IMR-90 (cell line): ENCODE data around the gene AXIN1. TPM values are rescaled to one million over a fixed set of nuclear protein-coding genes. Genes with fewer than 3 reads are reported as not detected.

Experiments used
- ATAC-seq: fragments of 200-7000 bp; cut with Tn5 transposase; 2 replicates; pipeline ENCODE4 v1.9.1; 2020; ENCODE audit warnings: low read depth, mild to moderate bottlenecking, moderate library complexity
- BruUV-seq: library from RNA; stranded (reverse); fragments of 400-500 nt; replicated peaks from 2 replicates; lab custom pipeline; 2021; lab: Mats Ljungman, UMichigan
- CTCF ChIA-PET: fragments of 300-600 bp; formaldehyde crosslinking; extraction: SDS; loops from one replicate; lab custom pipeline; 2021; ENCODE audit warnings: antibody characterized with exemption; lab: Yijun Ruan, JAX
- POLR2A ChIA-PET: fragments of 300-600 bp; sonication (Branson Sonifier 250); formaldehyde crosslinking; loops from one replicate; lab custom pipeline; 2022; ENCODE audit warnings: antibody characterized with exemption; ENCODE audit not compliant: unreplicated experiment; lab: Charles Lee
- DNase-seq: peaks from one replicate; pipeline ENCODE4 v3.0.0; 2013
- H2AFZ ChIP-seq: replicated peaks from 2 replicates; pipeline ENCODE3; 2013; ENCODE audit warnings: low read length, mild to moderate bottlenecking; ENCODE audit not compliant: poor library complexity
- H2AK5ac ChIP-seq: 2 replicates; pipeline ENCODE4 v1.6.1; 2013; ENCODE audit warnings: low read depth, low read length, inconsistent platforms
- H2AK9ac ChIP-seq: replicated peaks from 2 replicates; pipeline ENCODE3; 2013; ENCODE audit warnings: mild to moderate bottlenecking, low read depth, low read length, moderate library complexity; ENCODE audit not compliant: poor library complexity
- H2BK120ac ChIP-seq: 2 replicates; pipeline ENCODE4 v1.6.1; 2013; ENCODE audit warnings: low read depth, low read length, inconsistent platforms
- H2BK15ac ChIP-seq: 3 replicates; pipeline ENCODE4 v1.6.1; 2013; ENCODE audit warnings: low read depth, low read length, inconsistent platforms
- H2BK20ac ChIP-seq: 2 replicates; pipeline ENCODE4 v1.6.1; 2013; ENCODE audit warnings: low read depth, mild to moderate bottlenecking, inconsistent platforms, low read length, moderate library complexity
- H2BK5ac ChIP-seq: 2 replicates; pipeline ENCODE4 v1.6.1; 2013; ENCODE audit warnings: mild to moderate bottlenecking, low read depth, low read length, inconsistent platforms; ENCODE audit not compliant: poor library complexity, severe bottlenecking
- H3K14ac ChIP-seq: replicated peaks from 2 replicates; pipeline ENCODE4 v1.6.1; 2013; ENCODE audit warnings: low read depth, low read length, inconsistent platforms
- H3K18ac ChIP-seq: 2 replicates; pipeline ENCODE4 v1.6.1; 2013; ENCODE audit warnings: low read depth, low read length, control low read depth
- H3K23ac ChIP-seq: 2 replicates; pipeline ENCODE4 v1.6.1; 2013; ENCODE audit warnings: low read depth, low read length, inconsistent platforms
- H3K27ac ChIP-seq: 2 replicates; pipeline ENCODE4 v1.5.1; 2013; ENCODE audit warnings: mild to moderate bottlenecking, control low read depth, low read length; ENCODE audit not compliant: insufficient read depth
- H3K27me3 ChIP-seq: 2 replicates; pipeline ENCODE4 v1.6.1; 2013; ENCODE audit warnings: low read length; ENCODE audit not compliant: control insufficient read depth, insufficient read depth
- H3K36me3 ChIP-seq: 2 replicates; pipeline ENCODE4 v1.6.1; 2013; ENCODE audit warnings: low read length, mixed read lengths; ENCODE audit not compliant: control insufficient read depth, insufficient read depth
- H3K4ac ChIP-seq: 2 replicates; pipeline ENCODE4 v1.6.1; 2013; ENCODE audit warnings: low read depth, low read length, inconsistent platforms
- H3K4me1 ChIP-seq: 2 replicates; pipeline ENCODE4 v1.6.1; 2013; ENCODE audit warnings: low read length, mixed read lengths; ENCODE audit not compliant: control insufficient read depth, insufficient read depth
- H3K4me2 ChIP-seq: 2 replicates; pipeline ENCODE4 v1.6.1; 2013; ENCODE audit warnings: low read depth, mild to moderate bottlenecking, control low read depth, low read length, moderate library complexity
- H3K4me3 ChIP-seq: 2 replicates; pipeline ENCODE4 v1.5.1; 2013; ENCODE audit warnings: low read depth, mild to moderate bottlenecking, control low read depth, low read length, moderate library complexity; ENCODE audit not compliant: insufficient read depth
- H3K56ac ChIP-seq: 2 replicates; pipeline ENCODE4 v1.6.1; 2013; ENCODE audit warnings: low read length, inconsistent platforms; ENCODE audit not compliant: insufficient read depth; ENCODE audit errors: extremely low read depth
- H3K79me1 ChIP-seq, 2 experiments: 2 replicates each; pipeline ENCODE4 v1.6.1; 2013; ENCODE audit warnings: low read length in 2 of 2, inconsistent platforms in 1 of 2, low read depth in 1 of 2
- H3K9ac ChIP-seq: 2 replicates; pipeline ENCODE4 v1.6.1; 2013; ENCODE audit warnings: low read depth, low read length, control low read depth
- H3K9me1 ChIP-seq: 2 replicates; pipeline ENCODE4 v1.6.1; 2013; ENCODE audit warnings: low read length, inconsistent platforms; ENCODE audit not compliant: insufficient read depth
- H3K9me3 ChIP-seq: 2 replicates; pipeline ENCODE4 v1.6.1; 2013; ENCODE audit warnings: low read length; ENCODE audit not compliant: control insufficient read depth, insufficient read depth
- H4K20me1 ChIP-seq: 2 replicates; pipeline ENCODE4 v1.6.1; 2013; ENCODE audit warnings: low read length, inconsistent platforms; ENCODE audit not compliant: insufficient read depth
- H4K5ac ChIP-seq: 2 replicates; pipeline ENCODE4 v1.6.1; 2013; ENCODE audit warnings: mild to moderate bottlenecking, low read depth, low read length, control low read depth
- H4K8ac ChIP-seq, 2 experiments: 2 replicates each; pipeline ENCODE4 v1.6.1; 2013; ENCODE audit warnings: low read depth in 2 of 2, low read length in 2 of 2, control low read depth in 1 of 2, inconsistent platforms in 1 of 2
- H4K91ac ChIP-seq: 2 replicates; pipeline ENCODE4 v1.6.1; 2013; ENCODE audit warnings: low read depth, low read length, inconsistent platforms; ENCODE audit not compliant: insufficient read depth
- BHLHE40 ChIP-seq: fragments of 150-350 bp; IDR thresholded peaks from 2 replicates; pipeline ENCODE4 v1.6.1; 2016; ENCODE audit warnings: mild to moderate bottlenecking, low read depth, low read length
- CEBPB ChIP-seq: IDR thresholded peaks from 2 replicates; pipeline ENCODE4 v1.6.1; 2012; ENCODE audit warnings: low read depth, low read length, improper control_type of control experiment
- CHD1 ChIP-seq: IDR thresholded peaks from 2 replicates; pipeline ENCODE4 v1.6.1; 2012; ENCODE audit warnings: low read depth, low read length, improper control_type of control experiment
- FOS ChIP-seq: fragments of 150-350 bp; IDR thresholded peaks from 2 replicates; pipeline ENCODE4 v1.6.1; 2016; ENCODE audit warnings: low read depth, low read length
- MAFK ChIP-seq: IDR thresholded peaks from 2 replicates; pipeline ENCODE4 v1.6.1; 2012; ENCODE audit warnings: low read depth, low read length, improper control_type of control experiment
- MAZ ChIP-seq: IDR thresholded peaks from 2 replicates; pipeline ENCODE4 v1.6.1; 2012; ENCODE audit warnings: low read depth, mild to moderate bottlenecking, low read length, improper control_type of control experiment, moderate library complexity, borderline replicate concordance
- MXI1 ChIP-seq: IDR thresholded peaks from 2 replicates; pipeline ENCODE4 v1.6.1; 2012; ENCODE audit warnings: low read depth, mild to moderate bottlenecking, low read length, moderate library complexity, borderline replicate concordance
- NFE2L2 ChIP-seq: fragments of 150-350 bp; IDR thresholded peaks from 2 replicates; pipeline ENCODE4 v1.6.1; 2016; ENCODE audit warnings: low read depth, mild to moderate bottlenecking, low read length
- POLR2A ChIP-seq: IDR thresholded peaks from 2 replicates; pipeline ENCODE4 v1.6.1; 2012; ENCODE audit warnings: mild to moderate bottlenecking, low read depth, low read length
- RAD21 ChIP-seq: IDR thresholded peaks from 2 replicates; pipeline ENCODE4 v1.6.1; 2012; ENCODE audit warnings: low read length, improper control_type of control experiment
- RCOR1 ChIP-seq: IDR thresholded peaks from 2 replicates; pipeline ENCODE4 v1.6.1; 2012; ENCODE audit warnings: mild to moderate bottlenecking, low read length, improper control_type of control experiment; ENCODE audit not compliant: insufficient replicate concordance
- RFX5 ChIP-seq: IDR thresholded peaks from 2 replicates; pipeline ENCODE4 v1.8.0; 2012; ENCODE audit warnings: low read depth, mild to moderate bottlenecking, low read length, moderate library complexity
- SMC3 ChIP-seq: fragments of 150-350 bp; IDR thresholded peaks from 2 replicates; pipeline ENCODE4 v1.6.1; 2016; ENCODE audit warnings: low read depth, mild to moderate bottlenecking, antibody characterized with exemption, low read length, moderate library complexity
- WGBS, 2 experiments: methylation state at CpG; one replicate each; pipeline versions ENCODE4 v1.1.5 to v1.1.7; 2013; ENCODE audit warnings: missing lambda C conversion rate in 2 of 2; ENCODE audit not compliant: insufficient read length in 1 of 2; ENCODE audit errors: extremely low coverage in 2 of 2; 5-methylcytosine and 5-hydroxymethylcytosine counted together
- dilution Hi-C: fragments of 300-500 bp; cut with HindIII; formaldehyde crosslinking; loops from one replicate; pipeline ENCODE4 v1.14.3; 2018; ENCODE audit warnings: low sequenced_read_pairs; ENCODE audit not compliant: unreplicated experiment
- in situ Hi-C: fragments of 300-500 bp; cut with MboI; formaldehyde crosslinking; loops from 3 replicates; pipeline ENCODE4 v1.14.3; 2019; ENCODE audit warnings: low sequenced_read_pairs, inconsistent platforms, mixed read lengths
- intact Hi-C: fragments of 100-400 bp; cut with micrococcal nuclease; formaldehyde crosslinking; loops from 2 replicates; pipeline ENCODE4 v1.10.0; 2022
- polyA plus RNA-seq, 3 experiments: library from polyadenylated mRNA; depleted of rRNA; stranded (reverse); fragments of >200 nt; gene quantifications; 2 replicates each; pipeline ENCODE4 v1.2.3, GENCODE V29; 2012; ENCODE audit warnings: low replicate concordance in 1 of 3
- total RNA-seq: library from RNA; depleted of rRNA; stranded (reverse); fragments of >200 nt; gene quantifications from 2 replicates; pipeline ENCODE4 v1.2.3, GENCODE V29; 2012
- TF ChIP-seq, protein P1 (sequence below): fragments of 150-350 bp; IDR thresholded peaks from 2 replicates; pipeline ENCODE4 v1.6.1; 2016; ENCODE audit warnings: low read depth, mild to moderate bottlenecking, low read length, moderate library complexity, borderline replicate concordance
- TF ChIP-seq, protein P2 (sequence below): fragments of 150-350 bp; IDR thresholded peaks from 2 replicates; pipeline ENCODE4 v1.6.1; 2017; ENCODE audit warnings: mild to moderate bottlenecking, antibody characterized with exemption, low read length, low read depth
- TF ChIP-seq, protein P3 (sequence below): conservative IDR thresholded peaks from 2 replicates; pipeline ENCODE4 v1.5.1; 2012; ENCODE audit warnings: mild to moderate bottlenecking, low read depth, low read length, improper control_type of control experiment

The AXIN1 gene
- total and polyA plus RNA-seq, 2 of the 4 experiments (the other 2 are of a cell fraction) = 10.9 to 14.2 TPM

DNA sequence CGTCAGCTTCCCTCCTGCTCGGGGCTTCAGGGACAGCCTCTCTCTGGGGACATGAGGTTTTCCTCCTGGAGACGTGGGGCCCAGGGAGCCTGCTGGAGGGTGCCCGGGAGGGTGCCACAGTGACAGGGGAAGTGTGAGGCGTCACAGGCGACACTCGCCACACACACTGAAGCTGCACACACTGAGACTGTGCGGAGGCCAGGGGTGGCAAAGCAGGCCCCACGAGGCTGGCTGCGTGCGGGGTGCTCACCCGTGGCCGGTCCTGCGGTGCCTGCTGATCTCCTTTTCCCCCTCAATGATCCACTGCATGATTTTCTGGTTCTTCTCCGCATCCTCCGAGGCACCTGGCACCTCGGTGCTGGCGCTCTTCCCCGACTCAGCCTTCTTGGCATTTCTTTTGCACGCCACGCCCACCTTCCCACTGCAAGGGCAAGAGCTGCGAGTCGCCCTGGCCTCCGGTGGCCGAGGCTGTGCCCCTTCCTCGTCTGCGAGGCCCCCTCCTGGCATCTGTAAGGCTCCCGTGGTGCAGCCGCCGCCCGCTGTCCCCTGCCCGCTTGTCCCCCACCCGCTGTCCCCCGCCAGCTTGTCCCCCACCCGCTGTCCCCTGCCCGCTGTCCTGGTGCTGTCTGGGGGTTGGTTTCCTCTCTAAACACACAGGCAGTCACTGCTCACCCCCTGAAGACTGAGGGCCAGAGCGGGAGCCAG, 55.6 kb downstream of the AXIN1 start:
- Histone ChIP-seq H3K9ac (no peak overlapping the region), H2AK5ac (no peak overlapping the region), H4K20me1 (no peaks in the 10 kb centered on the region; the same call in 1 of the 2 replicates), H4K8ac (no peak overlapping the region), H2BK15ac (no peak overlapping the region), H2BK120ac (no peak overlapping the region), H3K27me3 (no peaks in the 10 kb centered on the region), H3K79me1 (peaks cover 0 to 6% of the 10 kb centered on the region in 2 experiments; a peak in 2 of 4 replicates), H2AK9ac (no peak overlapping the region), H3K4ac (no peak overlapping the region), H2BK5ac (no peak overlapping the region), H3K4me1 (no peaks in the 10 kb centered on the region), H3K18ac (no peak overlapping the region), H4K5ac (no peak overlapping the region), H2AFZ (no peak overlapping the region), H3K27ac (no peak overlapping the region), H4K91ac (no peak overlapping the region), H3K4me2 (no peak overlapping the region), H2BK20ac (no peak overlapping the region), H3K23ac (no peak overlapping the region), H3K9me1 (no peaks in the 10 kb centered on the region), H3K36me3 (peaks cover 35% of the 10 kb centered on the region), H3K56ac (no peak overlapping the region), H3K4me3 (no peak overlapping the region), H3K9me3 (no peaks in the 10 kb centered on the region), H3K14ac (no peak overlapping the region)
- intact Hi-C loops (no loop called here), dilution Hi-C loops (no loop called here), in situ Hi-C loops (no loop called here)
- WGBS, 2 experiments = 92% methylated on average over 8 of the region's 37 CpGs; no CpG with 5 or more reads in 1 of the 2 experiments
- no peak for ATAC-seq
- no peak for TF ChIP-seq RCOR1
- no peak for TF ChIP-seq CHD1
- TF ChIP-seq, protein P1, sequence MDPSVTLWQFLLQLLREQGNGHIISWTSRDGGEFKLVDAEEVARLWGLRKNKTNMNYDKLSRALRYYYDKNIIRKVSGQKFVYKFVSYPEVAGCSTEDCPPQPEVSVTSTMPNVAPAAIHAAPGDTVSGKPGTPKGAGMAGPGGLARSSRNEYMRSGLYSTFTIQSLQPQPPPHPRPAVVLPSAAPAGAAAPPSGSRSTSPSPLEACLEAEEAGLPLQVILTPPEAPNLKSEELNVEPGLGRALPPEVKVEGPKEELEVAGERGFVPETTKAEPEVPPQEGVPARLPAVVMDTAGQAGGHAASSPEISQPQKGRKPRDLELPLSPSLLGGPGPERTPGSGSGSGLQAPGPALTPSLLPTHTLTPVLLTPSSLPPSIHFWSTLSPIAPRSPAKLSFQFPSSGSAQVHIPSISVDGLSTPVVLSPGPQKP = no peak
- TF ChIP-seq RFX5 = no peak
- TF ChIP-seq FOS = no peak
- no peak for TF ChIP-seq SMC3
- TF ChIP-seq RAD21 = no peak
- TF ChIP-seq MAFK = no peak
- no peak for TF ChIP-seq NFE2L2
- TF ChIP-seq CEBPB = no peak
- no peak for TF ChIP-seq POLR2A
- no peak for TF ChIP-seq BHLHE40
- TF ChIP-seq MXI1 = no peak
- TF ChIP-seq, protein P2, sequence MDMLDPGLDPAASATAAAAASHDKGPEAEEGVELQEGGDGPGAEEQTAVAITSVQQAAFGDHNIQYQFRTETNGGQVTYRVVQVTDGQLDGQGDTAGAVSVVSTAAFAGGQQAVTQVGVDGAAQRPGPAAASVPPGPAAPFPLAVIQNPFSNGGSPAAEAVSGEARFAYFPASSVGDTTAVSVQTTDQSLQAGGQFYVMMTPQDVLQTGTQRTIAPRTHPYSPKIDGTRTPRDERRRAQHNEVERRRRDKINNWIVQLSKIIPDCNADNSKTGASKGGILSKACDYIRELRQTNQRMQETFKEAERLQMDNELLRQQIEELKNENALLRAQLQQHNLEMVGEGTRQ = no peak
- TF ChIP-seq, protein P3, sequence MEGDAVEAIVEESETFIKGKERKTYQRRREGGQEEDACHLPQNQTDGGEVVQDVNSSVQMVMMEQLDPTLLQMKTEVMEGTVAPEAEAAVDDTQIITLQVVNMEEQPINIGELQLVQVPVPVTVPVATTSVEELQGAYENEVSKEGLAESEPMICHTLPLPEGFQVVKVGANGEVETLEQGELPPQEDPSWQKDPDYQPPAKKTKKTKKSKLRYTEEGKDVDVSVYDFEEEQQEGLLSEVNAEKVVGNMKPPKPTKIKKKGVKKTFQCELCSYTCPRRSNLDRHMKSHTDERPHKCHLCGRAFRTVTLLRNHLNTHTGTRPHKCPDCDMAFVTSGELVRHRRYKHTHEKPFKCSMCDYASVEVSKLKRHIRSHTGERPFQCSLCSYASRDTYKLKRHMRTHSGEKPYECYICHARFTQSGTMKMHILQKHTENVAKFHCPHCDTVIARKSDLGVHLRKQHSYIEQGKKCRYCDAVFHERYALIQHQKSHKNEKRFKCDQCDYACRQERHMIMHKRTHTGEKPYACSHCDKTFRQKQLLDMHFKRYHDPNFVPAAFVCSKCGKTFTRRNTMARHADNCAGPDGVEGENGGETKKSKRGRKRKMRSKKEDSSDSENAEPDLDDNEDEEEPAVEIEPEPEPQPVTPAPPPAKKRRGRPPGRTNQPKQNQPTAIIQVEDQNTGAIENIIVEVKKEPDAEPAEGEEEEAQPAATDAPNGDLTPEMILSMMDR = no peak
- TF ChIP-seq MAZ = no peak
- no TSS peak for BruUV-seq
- ChIA-PET CTCF (no interaction called here), POLR2A (no interaction called here)
- DNase-seq = no peak
